ENCODE measurements around the gene FBXW2. TPM values are rescaled to one million over a fixed set of nuclear protein-coding genes. Genes with fewer than 3 reads are reported as not detected.

FBXW2 gene
- total RNA-seq, 6 experiments from 2014 or later: 61.5 to 73.9 (median 67.7) TPM

GRCh38 chr9:120791161-120791560, 2.1 kb downstream of the FBXW2 start:
- H3K36me3 Mint-ChIP-seq (ENCODE audit: low read depth): peaks cover 16% of the 10 kb centered on the region
- H3K27ac Mint-ChIP-seq: peak overlapping the region; percentile 40
- no peak for TF ChIP-seq CTCF (IDR thresholded peaks at IDR 0.05)
- H3K4me3 Mint-ChIP-seq: peak overlapping the region; percentile 97
- H3K4me1 Mint-ChIP-seq (ENCODE audit: low read depth): peaks cover 36% of the 10 kb centered on the region
- no peaks in the 10 kb centered on the region for H3K9me3 Mint-ChIP-seq
- DNase-seq: no peak
- no peaks in the 10 kb centered on the region for H3K27me3 Mint-ChIP-seq (ENCODE audit: insufficient read depth)

- no peak overlapping the region for H3K4me3 Mint-ChIP-seq
- H3K9me3 Mint-ChIP-seq: no peaks in the 10 kb centered on the region
- H3K36me3 Mint-ChIP-seq (ENCODE audit: low read depth): peaks cover 22% of the 10 kb centered on the region
- DNase-seq: no peak
- no peaks in the 10 kb centered on the region for H3K27me3 Mint-ChIP-seq (ENCODE audit: insufficient read depth)
- TF ChIP-seq CTCF (IDR thresholded peaks at IDR 0.05): no peak
- H3K27ac Mint-ChIP-seq: peak overlapping the region; percentile 10; the same call in 1 of the 2 replicates
- H3K4me1 Mint-ChIP-seq (ENCODE audit: low read depth): peaks cover 37% of the 10 kb centered on the region
Observed at GRCh38 chr9:120787933-120788332, 5.3 kb downstream of the FBXW2 start.

- Mint-ChIP-seq H3K27me3 (ENCODE audit: insufficient read depth) (no peaks in the 10 kb centered on the region), H3K4me3 (no peak overlapping the region), H3K36me3 (ENCODE audit: low read depth) (peaks cover 25% of the 10 kb centered on the region), H3K27ac (peak overlapping the region; percentile 19; the same call in 1 of the 2 replicates), H3K4me1 (ENCODE audit: low read depth) (peaks cover 18% of the 10 kb centered on the region), H3K9me3 (no peaks in the 10 kb centered on the region)
- peak; percentile 44 for DNase-seq
- no peak for TF ChIP-seq CTCF (IDR thresholded peaks at IDR 0.05)
Observed at GRCh38 chr9:120783602-120784047, 9.6 kb downstream of the FBXW2 start.

- H3K4me1 Mint-ChIP-seq (ENCODE audit: low read depth): peaks cover 9% of the 10 kb centered on the region
- H3K9me3 Mint-ChIP-seq: no peaks in the 10 kb centered on the region
- H3K27ac Mint-ChIP-seq: no peak overlapping the region
Observed at GRCh38 chr9:120781236-120781635, 12.0 kb downstream of the FBXW2 start.

GRCh38 chr9:120780367-120780766, 12.8 kb downstream of the FBXW2 start:
- no peak for DNase-seq
- Mint-ChIP-seq H3K4me1 (ENCODE audit: low read depth) (peaks cover 9% of the 10 kb centered on the region), H3K36me3 (ENCODE audit: low read depth) (peaks cover 34% of the 10 kb centered on the region), H3K27me3 (ENCODE audit: insufficient read depth) (no peaks in the 10 kb centered on the region), H3K4me3 (no peak overlapping the region), H3K9me3 (no peaks in the 10 kb centered on the region), H3K27ac (no peak overlapping the region)
- TF ChIP-seq CTCF (IDR thresholded peaks at IDR 0.05): no peak

More at GRCh38 chr9:120781236-120781635, 12.0 kb downstream of the FBXW2 start:
- Mint-ChIP-seq H3K27me3 (ENCODE audit: insufficient read depth) (no peaks in the 10 kb centered on the region), H3K4me3 (no peak overlapping the region), H3K36me3 (ENCODE audit: low read depth) (peaks cover 30% of the 10 kb centered on the region)
- TF ChIP-seq CTCF (IDR thresholded peaks at IDR 0.05): no peak
- no peak for DNase-seq

- Mint-ChIP-seq H3K4me1 (ENCODE audit: low read depth) (peaks cover 9% of the 10 kb centered on the region), H3K4me3 (no peak overlapping the region), H3K27ac (no peak overlapping the region), H3K9me3 (no peaks in the 10 kb centered on the region), H3K36me3 (ENCODE audit: low read depth) (peaks cover 43% of the 10 kb centered on the region), H3K27me3 (ENCODE audit: insufficient read depth) (no peaks in the 10 kb centered on the region)
- no peak for DNase-seq
- TF ChIP-seq CTCF (IDR thresholded peaks at IDR 0.05): no peak
Observed at GRCh38 chr9:120779227-120779626, 14.0 kb downstream of the FBXW2 start.
